Neural crest cell (in vitro differentiated cells): Measurements from ENCODE around the gene SCN1B. TPM values are rescaled to one million over a fixed set of nuclear protein-coding genes. Genes with fewer than 3 reads are reported as not detected.

Experiments used
- DNase-seq: peaks from one replicate; pipeline ENCODE4 v3.0.0; 2021; ENCODE audit warnings: low read depth, mixed read lengths, low spot score
- H3K27ac Mint-ChIP-seq: one replicate; pipeline ENCODE4 v1.8.0; 2021; ENCODE audit warnings: mild to moderate bottlenecking, mixed read lengths; ENCODE audit not compliant: unreplicated experiment
- H3K27me3 Mint-ChIP-seq: 2 replicates; pipeline ENCODE4 v1.8.0; 2021; ENCODE audit warnings: low read depth, mild to moderate bottlenecking, mixed read lengths
- H3K36me3 Mint-ChIP-seq: 2 replicates; pipeline ENCODE4 v1.8.0; 2021; ENCODE audit warnings: low read depth, mild to moderate bottlenecking, mixed read lengths
- H3K4me1 Mint-ChIP-seq: 2 replicates; pipeline ENCODE4 v1.8.0; 2021; ENCODE audit warnings: mixed read lengths
- H3K4me3 Mint-ChIP-seq: one replicate; pipeline ENCODE4 v1.8.0; 2021; ENCODE audit warnings: mild to moderate bottlenecking, mixed read lengths
- H3K9me3 Mint-ChIP-seq: 2 replicates; pipeline ENCODE4 v1.8.0; 2021; ENCODE audit warnings: mixed read lengths
- CTCF ChIP-seq: fragments of 200-600 bp; sonication (generic); conservative IDR thresholded peaks from 2 replicates; pipeline ENCODE4 v1.5.0; 2021; ENCODE audit warnings: antibody characterized with exemption, mild to moderate bottlenecking
- total RNA-seq: library from RNA; stranded (reverse); gene quantifications from 2 replicates; pipeline ENCODE4 v1.2.1, GENCODE V29; 2021

SCN1B gene
- total RNA-seq, 1 donor from 2014 or later = 1.7 TPM

- no peaks in the 10 kb centered on the region for H3K27me3 Mint-ChIP-seq
- no peak for TF ChIP-seq CTCF
- peak within 1 kb of the TSS; percentile 96 for H3K27ac Mint-ChIP-seq
- H3K9me3 Mint-ChIP-seq = no peaks in the 10 kb centered on the region
- H3K4me3 Mint-ChIP-seq = peak within 1 kb of the TSS; percentile 91
- DNase-seq = peak; percentile 72
- H3K4me1 Mint-ChIP-seq = peaks cover 52% of the 10 kb centered on the region
- H3K36me3 Mint-ChIP-seq = no peaks in the 10 kb centered on the region
These were observed 30.6 kb upstream of the SCN1B start, which contains the start of gene GRAMD1A for GRCh38 chr19:34999498-35000337. Gene GRAMD1A (plus strand): TSS chr19:35000323. CDS start chr19:35000479, 156 bp downstream.

- H3K27ac Mint-ChIP-seq = no peak overlapping the region
- no peaks in the 10 kb centered on the region for H3K27me3 Mint-ChIP-seq
- no peaks in the 10 kb centered on the region for H3K36me3 Mint-ChIP-seq
- TF ChIP-seq CTCF = no peak
- H3K4me3 Mint-ChIP-seq = no peak overlapping the region
- no peaks in the 10 kb centered on the region for H3K9me3 Mint-ChIP-seq
- no peak for DNase-seq
- peaks cover 52% of the 10 kb centered on the region for H3K4me1 Mint-ChIP-seq
These were observed 30.0 kb upstream of the SCN1B start for GRCh38 chr19:35000338-35000646.

- no peak for DNase-seq
- no peak for TF ChIP-seq CTCF
- Mint-ChIP-seq H3K4me1 (peaks cover 52% of the 10 kb centered on the region), H3K36me3 (no peaks in the 10 kb centered on the region), H3K9me3 (no peaks in the 10 kb centered on the region), H3K4me3 (peak overlapping the region; percentile 90), H3K27ac (peak overlapping the region; percentile 81), H3K27me3 (no peaks in the 10 kb centered on the region)
These were observed 29.4 kb upstream of the SCN1B start for GRCh38 chr19:35000647-35001501.

GRCh38 chr19:35002037-35002535, 28.2 kb upstream of the SCN1B start:
- H3K9me3 Mint-ChIP-seq = no peaks in the 10 kb centered on the region
- no peak for DNase-seq
- peaks cover 4% of the 10 kb centered on the region for H3K36me3 Mint-ChIP-seq
- peaks cover 50% of the 10 kb centered on the region for H3K4me1 Mint-ChIP-seq
- no peak for TF ChIP-seq CTCF
- H3K27me3 Mint-ChIP-seq = no peaks in the 10 kb centered on the region
- H3K27ac Mint-ChIP-seq = no peak overlapping the region
- peak overlapping the region; percentile 90 for H3K4me3 Mint-ChIP-seq

- no peak for TF ChIP-seq CTCF
- peaks cover 33% of the 10 kb centered on the region for H3K4me1 Mint-ChIP-seq
- H3K9me3 Mint-ChIP-seq = no peaks in the 10 kb centered on the region
- no peaks in the 10 kb centered on the region for H3K27me3 Mint-ChIP-seq
- DNase-seq = no peak
- H3K4me3 Mint-ChIP-seq = peak overlapping the region; percentile 61
- peaks cover 4% of the 10 kb centered on the region for H3K36me3 Mint-ChIP-seq
- no peak overlapping the region for H3K27ac Mint-ChIP-seq
These were observed 25.6 kb upstream of the SCN1B start for GRCh38 chr19:35004517-35005255.
